ENCODE measurements around the gene RAPGEF1.
"Not testable (repeated sequence)": the region's sequence is repeated elsewhere in the genome, so short reads cannot be mapped to it uniquely, and the experiment has no call there.

Gene RAPGEF1

GRCh38 chr9:131755541-131756198 is 15.8 kb upstream of the RAPGEF1 start:
- Histone ChIP-seq H3K23ac (ENCODE audit: low read length) (no peak overlapping the region), H3K79me1 (ENCODE audit: low read length) (no peaks in the 10 kb centered on the region), H3K4me3 (ENCODE audit: low read length) (no peak overlapping the region), H3K36me3 (ENCODE audit: control insufficient read depth, insufficient read depth, low read length) (no peaks in the 10 kb centered on the region), H3K4me2 (ENCODE audit: low read length) (no peak overlapping the region), H4K5ac (ENCODE audit: low read length) (no peak overlapping the region), H3K4ac (ENCODE audit: low read depth, low read length) (no peak overlapping the region), H2BK15ac (replicated peaks; ENCODE audit: low read depth) (no peak overlapping the region), H4K8ac (ENCODE audit: low read depth, low read length) (no peak overlapping the region), H3K56ac (ENCODE audit: low read length) (no peak overlapping the region), H3K9ac (ENCODE audit: low read length) (no peak overlapping the region), H3K79me2 (ENCODE audit: control insufficient read depth, insufficient read depth, low read length) (no peaks in the 10 kb centered on the region), H3K27me3 (ENCODE audit: insufficient read depth, low read length, poor library complexity) (no peaks in the 10 kb centered on the region), H2AK5ac (ENCODE audit: low read length) (no peak overlapping the region), H2BK5ac (ENCODE audit: low read length) (no peak overlapping the region), H2BK120ac (ENCODE audit: low read depth, low read length) (no peak overlapping the region), H3K27ac (ENCODE audit: low read depth, low read length) (no peak overlapping the region), H3K4me1 (ENCODE audit: control insufficient read depth, low read depth, low read length) (no peaks in the 10 kb centered on the region), H3K18ac (ENCODE audit: low read length) (no peak overlapping the region)
- WGBS (ENCODE audit: extremely low coverage, insufficient coverage, low lambda C conversion rate): no CpG with 5 or more reads among the region's 13 CpGs
- DNase-seq: peak; percentile 90

GRCh38 chr9:131754846-131755245 is 15.0 kb upstream of the RAPGEF1 start:
- DNase-seq: peak; percentile 74
- Histone ChIP-seq H4K5ac (ENCODE audit: low read length) (no peak overlapping the region), H2BK5ac (ENCODE audit: low read length) (no peak overlapping the region), H2BK15ac (replicated peaks; ENCODE audit: low read depth) (no peak overlapping the region), H3K27ac (ENCODE audit: low read depth, low read length) (no peak overlapping the region), H3K4me1 (ENCODE audit: control insufficient read depth, low read depth, low read length) (no peaks in the 10 kb centered on the region), H3K4me2 (ENCODE audit: low read length) (no peak overlapping the region), H3K18ac (ENCODE audit: low read length) (no peak overlapping the region), H3K4me3 (ENCODE audit: low read length) (no peak overlapping the region), H2BK120ac (ENCODE audit: low read depth, low read length) (no peak overlapping the region), H3K36me3 (ENCODE audit: control insufficient read depth, insufficient read depth, low read length) (no peaks in the 10 kb centered on the region), H2AK5ac (ENCODE audit: low read length) (no peak overlapping the region), H3K9ac (ENCODE audit: low read length) (no peak overlapping the region), H3K56ac (ENCODE audit: low read length) (no peak overlapping the region), H3K79me2 (ENCODE audit: control insufficient read depth, insufficient read depth, low read length) (no peaks in the 10 kb centered on the region), H3K4ac (ENCODE audit: low read depth, low read length) (no peak overlapping the region), H3K27me3 (ENCODE audit: insufficient read depth, low read length, poor library complexity) (no peaks in the 10 kb centered on the region), H3K79me1 (ENCODE audit: low read length) (no peaks in the 10 kb centered on the region), H3K23ac (ENCODE audit: low read length) (no peak overlapping the region), H4K8ac (ENCODE audit: low read depth, low read length) (no peak overlapping the region)
- WGBS (ENCODE audit: extremely low coverage, insufficient coverage, low lambda C conversion rate): no CpG with 5 or more reads among the region's 6 CpGs

DNA sequence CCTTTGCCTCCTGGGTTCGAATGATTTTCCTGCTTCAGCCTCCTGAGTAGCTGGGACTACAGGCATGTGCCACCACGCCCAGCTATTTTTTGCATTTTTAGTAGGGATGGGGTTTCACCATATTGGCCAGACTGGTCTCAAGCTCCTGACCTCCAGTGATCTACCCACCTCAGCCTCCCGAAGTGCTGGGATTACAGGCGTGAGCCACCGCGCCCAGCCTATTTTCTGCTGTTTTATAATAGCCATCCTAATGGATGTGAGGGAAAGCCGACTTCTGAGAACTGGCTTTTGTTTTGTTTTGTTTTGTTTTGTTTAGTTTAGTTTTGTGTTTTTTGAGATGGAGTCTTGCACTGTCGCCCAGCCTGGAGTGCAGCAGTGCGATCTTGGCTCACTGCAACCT is 13.9 kb upstream of the RAPGEF1 start:
- H3K56ac ChIP-seq (ENCODE audit: low read length); H3K27me3 ChIP-seq (ENCODE audit: insufficient read depth, low read length, poor library complexity); H2BK120ac ChIP-seq (ENCODE audit: low read depth, low read length); H4K5ac ChIP-seq (ENCODE audit: low read length); H2BK15ac ChIP-seq (replicated peaks; ENCODE audit: low read depth); H3K27ac ChIP-seq (ENCODE audit: low read depth, low read length); H2AK5ac ChIP-seq (ENCODE audit: low read length); H3K18ac ChIP-seq (ENCODE audit: low read length); H3K9ac ChIP-seq (ENCODE audit: low read length); H3K36me3 ChIP-seq (ENCODE audit: control insufficient read depth, insufficient read depth, low read length); H4K8ac ChIP-seq (ENCODE audit: low read depth, low read length); H3K23ac ChIP-seq (ENCODE audit: low read length); H3K4me2 ChIP-seq (ENCODE audit: low read length); H3K79me2 ChIP-seq (ENCODE audit: control insufficient read depth, insufficient read depth, low read length); H3K4me3 ChIP-seq (ENCODE audit: low read length); H3K79me1 ChIP-seq (ENCODE audit: low read length); H3K4me1 ChIP-seq (ENCODE audit: control insufficient read depth, low read depth, low read length); H3K4ac ChIP-seq (ENCODE audit: low read depth, low read length); DNase-seq; H2BK5ac ChIP-seq (ENCODE audit: low read length): not testable (repeated sequence)
- WGBS (ENCODE audit: extremely low coverage, insufficient coverage, low lambda C conversion rate): no CpG with 5 or more reads among the region's 9 CpGs

GRCh38 chr9:131752231-131752884 is 12.5 kb upstream of the RAPGEF1 start:
- no peak overlapping the region for H3K4me3 ChIP-seq (ENCODE audit: low read length)
- no peaks in the 10 kb centered on the region for H3K27me3 ChIP-seq (ENCODE audit: insufficient read depth, low read length, poor library complexity)
- H3K4me2 ChIP-seq (ENCODE audit: low read length): no peak overlapping the region
- H2BK15ac ChIP-seq (replicated peaks; ENCODE audit: low read depth): no peak overlapping the region
- no peaks in the 10 kb centered on the region for H3K79me2 ChIP-seq (ENCODE audit: control insufficient read depth, insufficient read depth, low read length)
- H3K56ac ChIP-seq (ENCODE audit: low read length): no peak overlapping the region
- WGBS (ENCODE audit: extremely low coverage, insufficient coverage, low lambda C conversion rate): no CpG with 5 or more reads among the region's 4 CpGs
- no peaks in the 10 kb centered on the region for H3K79me1 ChIP-seq (ENCODE audit: low read length)
- no peak overlapping the region for H3K23ac ChIP-seq (ENCODE audit: low read length)
- no peak overlapping the region for H3K27ac ChIP-seq (ENCODE audit: low read depth, low read length)
- H2BK5ac ChIP-seq (ENCODE audit: low read length): no peak overlapping the region
- H3K18ac ChIP-seq (ENCODE audit: low read length): no peak overlapping the region
- no peaks in the 10 kb centered on the region for H3K36me3 ChIP-seq (ENCODE audit: control insufficient read depth, insufficient read depth, low read length)
- H3K4ac ChIP-seq (ENCODE audit: low read depth, low read length): no peak overlapping the region
- no peak for DNase-seq
- H4K5ac ChIP-seq (ENCODE audit: low read length): no peak overlapping the region
- no peaks in the 10 kb centered on the region for H3K4me1 ChIP-seq (ENCODE audit: control insufficient read depth, low read depth, low read length)
- no peak overlapping the region for H2AK5ac ChIP-seq (ENCODE audit: low read length)
- H2BK120ac ChIP-seq (ENCODE audit: low read depth, low read length): no peak overlapping the region
- no peak overlapping the region for H3K9ac ChIP-seq (ENCODE audit: low read length)
- H4K8ac ChIP-seq (ENCODE audit: low read depth, low read length): no peak overlapping the region

- H3K79me2 ChIP-seq (ENCODE audit: control insufficient read depth, insufficient read depth, low read length): no peaks in the 10 kb centered on the region
- no peak overlapping the region for H2BK120ac ChIP-seq (ENCODE audit: low read depth, low read length)
- no peak overlapping the region for H3K27ac ChIP-seq (ENCODE audit: low read depth, low read length)
- H2BK15ac ChIP-seq (replicated peaks; ENCODE audit: low read depth): no peak overlapping the region
- H4K8ac ChIP-seq (ENCODE audit: low read depth, low read length): no peak overlapping the region
- DNase-seq: no peak
- H2AK5ac ChIP-seq (ENCODE audit: low read length): no peak overlapping the region
- no CpG with 5 or more reads among the region's 5 CpGs for WGBS (ENCODE audit: extremely low coverage, insufficient coverage, low lambda C conversion rate)
- H3K4ac ChIP-seq (ENCODE audit: low read depth, low read length): no peak overlapping the region
- no peaks in the 10 kb centered on the region for H3K36me3 ChIP-seq (ENCODE audit: control insufficient read depth, insufficient read depth, low read length)
- no peaks in the 10 kb centered on the region for H3K79me1 ChIP-seq (ENCODE audit: low read length)
- no peak overlapping the region for H3K56ac ChIP-seq (ENCODE audit: low read length)
- H2BK5ac ChIP-seq (ENCODE audit: low read length): no peak overlapping the region
- no peak overlapping the region for H4K5ac ChIP-seq (ENCODE audit: low read length)
- no peaks in the 10 kb centered on the region for H3K4me1 ChIP-seq (ENCODE audit: control insufficient read depth, low read depth, low read length)
- H3K9ac ChIP-seq (ENCODE audit: low read length): no peak overlapping the region
- H3K4me3 ChIP-seq (ENCODE audit: low read length): no peak overlapping the region
- H3K4me2 ChIP-seq (ENCODE audit: low read length): no peak overlapping the region
- no peak overlapping the region for H3K23ac ChIP-seq (ENCODE audit: low read length)
- no peaks in the 10 kb centered on the region for H3K27me3 ChIP-seq (ENCODE audit: insufficient read depth, low read length, poor library complexity)
- H3K18ac ChIP-seq (ENCODE audit: low read length): no peak overlapping the region
Measured at GRCh38 chr9:131748411-131748955, 8.6 kb upstream of the RAPGEF1 start.
